HG03103 (cell line): ENCODE data around the gene DNAJC11.

Experiments used
- ATAC-seq: cut with Tn5 transposase; IDR thresholded peaks from one replicate; pipeline ENCODE4 v1.9.1; 2021; ENCODE audit warnings: low read depth; ENCODE audit not compliant: unreplicated experiment

The DNAJC11 gene

DNA sequence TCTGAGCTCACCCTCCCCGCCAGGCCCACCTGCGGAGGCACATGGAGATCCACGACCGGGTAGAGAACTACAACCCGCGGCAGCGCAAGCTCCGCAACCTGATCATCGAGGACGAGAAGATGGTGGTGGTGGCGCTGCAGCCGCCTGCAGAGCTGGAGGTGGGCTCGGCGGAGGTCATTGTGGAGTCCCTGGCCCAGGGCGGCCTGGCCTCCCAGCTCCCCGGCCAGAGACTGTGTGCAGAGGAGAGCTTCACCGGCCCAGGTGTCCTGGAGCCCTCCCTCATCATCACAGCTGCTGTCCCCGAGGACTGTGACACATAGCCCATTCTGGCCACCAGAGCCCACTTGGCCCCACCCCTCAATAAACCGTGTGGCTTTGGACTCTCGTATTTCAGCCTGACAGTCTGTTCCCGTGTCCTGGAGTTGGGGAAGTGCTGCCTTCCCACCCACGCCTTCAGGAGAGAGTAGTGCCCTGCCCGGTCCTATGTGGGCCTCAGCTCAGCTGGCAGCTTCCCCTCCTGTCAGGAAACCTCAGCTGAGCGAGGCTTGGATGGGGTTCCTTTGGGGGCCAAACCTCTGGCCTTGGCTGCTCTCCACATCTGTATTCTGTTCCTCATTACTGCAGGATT, 112.6 kb downstream of the DNAJC11 start:
- no peak for ATAC-seq

- ATAC-seq: no peak
Measured at GRCh38 chr1:6588128-6588892, 113.3 kb downstream of the DNAJC11 start.

DNA sequence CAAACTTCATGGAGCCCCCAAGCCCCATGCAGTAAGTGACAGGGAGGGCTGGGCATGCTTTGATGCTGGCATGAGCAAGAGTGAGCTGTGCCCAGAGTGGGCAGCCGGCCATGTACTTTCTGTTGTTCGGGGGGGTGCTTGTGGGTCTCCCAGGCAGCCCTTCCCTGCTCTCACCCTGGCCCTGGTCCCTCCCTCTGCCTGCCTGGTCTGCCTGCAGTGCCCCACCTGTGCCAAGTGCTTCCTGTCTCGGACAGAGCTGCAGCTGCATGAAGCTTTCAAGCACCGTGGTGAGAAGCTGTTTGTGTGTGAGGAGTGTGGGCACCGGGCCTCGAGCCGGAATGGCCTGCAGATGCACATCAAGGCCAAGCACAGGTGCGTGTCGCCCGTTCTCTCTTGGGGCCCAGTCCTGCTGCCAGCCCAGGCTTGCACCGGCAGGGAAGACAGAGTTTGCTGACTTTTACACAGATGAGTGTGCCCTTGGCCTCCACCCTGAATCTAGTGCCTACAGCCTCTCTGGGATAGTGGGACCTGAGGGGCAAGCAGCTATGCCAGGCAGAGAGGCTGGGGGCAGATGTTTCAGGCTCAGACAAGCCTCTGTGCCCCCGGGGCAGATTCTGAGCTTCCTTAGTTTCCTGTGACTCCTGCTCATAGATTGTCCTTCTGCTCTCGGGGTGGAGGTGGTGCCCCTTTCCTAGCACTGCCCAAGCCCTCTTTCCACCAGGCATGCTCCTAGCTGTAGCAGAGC, 114.2 kb downstream of the DNAJC11 start:
- no peak for ATAC-seq

DNA sequence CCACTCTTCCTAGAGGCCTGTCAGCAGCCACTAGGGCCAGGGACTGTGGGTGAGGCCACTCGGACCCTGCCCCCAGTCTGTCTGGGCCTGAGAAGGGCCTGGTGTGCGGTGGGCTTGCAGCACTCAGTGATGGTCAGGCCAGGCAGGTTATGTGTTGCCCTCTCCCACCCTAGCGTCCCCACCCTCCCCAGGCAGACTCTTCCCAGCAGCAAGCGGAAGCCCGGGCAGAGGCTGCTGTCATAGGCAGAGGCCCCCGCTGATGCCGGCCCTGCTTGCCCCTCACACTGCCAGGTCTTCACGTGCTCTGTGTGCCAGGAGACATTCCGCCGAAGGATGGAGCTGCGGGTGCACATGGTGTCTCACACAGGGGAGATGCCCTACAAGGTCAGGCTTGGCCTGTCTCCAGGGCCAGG, 115.2 kb downstream of the DNAJC11 start:
- ATAC-seq: no peak

DNA sequence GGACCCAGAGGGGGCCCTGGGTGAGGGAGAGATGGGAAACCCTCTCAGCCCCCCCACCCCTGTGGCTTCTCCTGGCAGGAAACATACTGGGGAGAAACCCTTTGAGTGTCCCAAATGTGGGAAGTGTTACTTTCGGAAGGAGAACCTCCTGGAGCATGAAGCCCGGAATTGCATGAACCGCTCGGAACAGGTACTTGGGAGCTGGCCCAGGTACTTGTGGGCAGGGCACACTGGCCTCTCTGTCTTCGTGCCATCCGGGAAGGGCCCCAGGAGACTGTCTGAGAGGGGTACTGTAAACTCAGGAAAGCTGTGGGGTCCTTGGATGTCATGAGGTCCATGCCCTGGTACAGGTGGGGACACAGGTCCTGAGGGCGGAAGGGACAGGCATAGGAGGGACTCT, 115.8 kb downstream of the DNAJC11 start:
- no peak for ATAC-seq

- ATAC-seq: no peak
Measured at GRCh38 chr1:6585081-6585722, 116.4 kb downstream of the DNAJC11 start.
